ENCODE measurements around the gene DOK3.

Gene DOK3

DNA sequence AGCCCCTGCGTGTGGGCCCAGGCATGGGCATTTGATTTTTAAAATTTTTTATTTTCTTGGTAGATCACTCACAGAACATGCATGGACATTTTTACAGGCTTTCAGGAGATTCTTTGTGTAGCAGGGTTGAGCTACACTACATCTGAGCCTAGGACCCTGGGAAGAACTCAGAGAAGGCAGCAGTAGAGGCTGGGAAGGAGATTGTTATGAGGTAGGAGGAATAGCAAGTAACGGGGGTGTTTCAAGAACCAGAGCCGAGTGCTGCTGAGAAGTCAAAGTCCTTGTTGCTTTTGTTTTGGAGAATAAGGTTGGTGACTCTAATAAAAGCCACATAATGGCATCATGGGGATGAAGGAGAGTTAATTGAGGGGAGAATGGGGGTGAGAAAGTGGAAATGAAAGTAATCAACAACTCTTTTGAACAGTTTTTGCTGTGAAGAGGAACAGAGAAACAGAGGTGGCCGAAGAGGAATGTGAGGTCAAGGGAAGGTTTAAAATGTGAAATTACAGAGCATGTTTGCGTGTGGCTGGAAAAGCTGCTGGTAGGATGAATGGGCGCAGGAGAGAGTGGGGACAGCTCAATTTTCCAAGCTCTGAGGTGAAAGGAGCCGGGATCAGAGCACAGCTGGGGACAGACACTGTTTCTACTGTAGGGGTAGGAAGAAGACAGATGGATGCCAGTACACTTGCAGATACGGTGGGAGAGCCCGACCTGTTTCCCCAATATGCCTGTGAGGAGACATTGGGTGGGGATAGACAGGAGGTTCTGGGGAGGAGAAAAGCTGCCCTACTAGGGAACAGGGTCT is 7.5 kb downstream of the DOK3 start:
- no peak for DNase-seq (ENCODE audit: extremely low read depth, low read depth)

GRCh38 chr5:177500685-177501522 is 8.7 kb downstream of the DOK3 start:
- peak; percentile 98 for TF ChIP-seq CTCF (IDR thresholded peaks at IDR 0.05; ENCODE audit: low read depth, low read length)
- no peak for DNase-seq (ENCODE audit: extremely low read depth, low read depth)

More for the DNA sequence above, 7.5 kb downstream of the DOK3 start:
- no peak for TF ChIP-seq CTCF (IDR thresholded peaks at IDR 0.05; ENCODE audit: low read depth, low read length)

GRCh38 chr5:177499842-177500241 is 9.8 kb downstream of the DOK3 start:
- no peak for TF ChIP-seq CTCF (IDR thresholded peaks at IDR 0.05; ENCODE audit: low read depth, low read length)
- DNase-seq (ENCODE audit: extremely low read depth, low read depth): no peak

DNA sequence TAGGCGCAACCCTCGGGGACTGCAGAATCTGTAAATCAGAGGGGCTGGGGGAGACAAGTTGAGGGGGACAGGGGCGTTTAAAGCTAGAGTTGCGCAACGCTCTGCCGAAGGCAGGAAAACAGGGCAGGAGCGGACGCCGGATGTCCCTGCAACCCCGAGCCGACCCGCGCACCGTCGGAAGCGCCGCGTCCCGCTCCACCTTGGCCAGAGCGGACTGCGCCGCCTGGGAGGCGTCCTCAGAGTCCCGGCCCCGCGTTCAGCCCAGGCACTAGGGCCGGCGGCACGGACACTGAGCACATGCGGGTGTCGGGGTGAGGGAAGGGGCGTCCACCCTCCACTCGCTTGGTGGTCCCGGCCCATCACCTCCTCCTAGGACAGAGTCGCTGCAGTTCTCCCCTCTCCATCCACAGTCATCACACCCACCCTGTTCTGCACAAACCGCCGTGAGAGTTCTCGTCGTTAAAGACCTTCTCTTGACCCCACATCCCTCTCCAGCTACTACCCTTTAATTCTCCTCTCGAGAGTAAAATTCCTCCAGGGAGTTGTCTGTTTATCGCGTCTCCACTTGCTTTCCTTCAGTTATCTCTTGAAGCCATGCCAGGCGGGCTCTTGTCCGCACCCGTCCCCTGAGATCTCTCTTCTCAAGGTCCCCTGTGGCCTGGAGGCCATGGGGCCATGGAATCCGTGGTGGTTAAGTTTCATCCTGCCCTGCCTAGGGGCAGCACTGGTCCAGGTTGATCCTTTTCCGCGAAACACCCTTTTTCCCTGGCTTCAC is 11.4 kb downstream of the DOK3 start:
- TF ChIP-seq CTCF (IDR thresholded peaks at IDR 0.05; ENCODE audit: low read depth, low read length): no peak
- DNase-seq (ENCODE audit: extremely low read depth, low read depth): no peak

DNA sequence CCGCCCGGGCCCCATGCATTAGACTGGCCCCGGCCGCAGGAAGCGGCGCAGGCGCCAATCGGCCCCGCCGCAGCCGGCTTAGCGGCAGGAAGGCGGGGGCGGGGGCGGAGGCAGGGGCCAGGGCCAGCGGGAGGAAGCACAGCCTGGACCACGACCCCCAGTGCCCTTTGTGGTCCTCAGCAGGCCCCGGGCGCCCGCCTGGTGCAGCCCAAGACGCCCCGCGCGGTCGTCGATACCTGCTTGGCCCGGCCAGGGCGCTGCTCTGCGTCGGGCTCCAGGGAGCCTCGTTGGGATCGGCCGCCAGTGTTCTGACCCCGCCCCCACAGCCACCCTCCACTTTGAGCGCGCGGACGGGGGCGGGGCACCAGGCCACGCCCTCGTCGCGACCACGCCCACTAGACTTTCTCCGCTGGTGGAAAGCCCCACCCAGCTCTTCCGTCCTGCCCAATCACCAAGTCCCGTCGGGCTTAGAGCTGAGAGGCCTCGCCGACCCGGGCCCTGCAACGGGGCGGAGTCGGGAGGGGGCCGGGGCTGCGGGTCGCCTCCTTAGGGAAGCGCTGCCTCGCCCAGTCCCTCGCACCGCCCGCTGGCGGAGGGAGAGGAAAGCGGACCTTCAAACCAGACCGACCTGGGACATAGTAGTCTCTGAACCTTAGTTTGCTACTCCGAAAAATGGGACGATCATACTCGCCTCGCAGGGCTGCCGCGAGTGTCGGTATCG is 12.2 kb downstream of the DOK3 start, which contains the start of gene PDLIM7:
PDLIM7 (minus strand) TSS at position 313 of the 721 bp plus-strand sequence. CDS start 1,092 bp downstream, outside the sequence.
- DNase-seq (ENCODE audit: extremely low read depth, low read depth): peak; percentile 95
- TF ChIP-seq CTCF (IDR thresholded peaks at IDR 0.05; ENCODE audit: low read depth, low read length): peak; percentile 10

- no peak for TF ChIP-seq CTCF (IDR thresholded peaks at IDR 0.05; ENCODE audit: low read depth, low read length)
- peak; percentile 91 for DNase-seq (ENCODE audit: extremely low read depth, low read depth)
Measured at GRCh38 chr5:177496727-177497291, 12.8 kb downstream of the DOK3 start.
